IMR-90 (cell line): ENCODE results near the gene USP25. TPM values are rescaled to one million over a fixed set of nuclear protein-coding genes. Genes with fewer than 3 reads are reported as not detected.

ENCODE experiments used
- ATAC-seq: fragments of 200-7000 bp; cut with Tn5 transposase; 2 replicates; pipeline ENCODE4 v1.9.1; 2020; ENCODE audit warnings: low read depth, mild to moderate bottlenecking, moderate library complexity
- BruUV-seq: library from RNA; stranded (reverse); fragments of 400-500 nt; replicated peaks from 2 replicates; lab custom pipeline; 2021; lab: Mats Ljungman, UMichigan
- CTCF ChIA-PET: fragments of 300-600 bp; formaldehyde crosslinking; extraction: SDS; loops from one replicate; lab custom pipeline; 2021; ENCODE audit warnings: antibody characterized with exemption; lab: Yijun Ruan, JAX
- POLR2A ChIA-PET: fragments of 300-600 bp; sonication (Branson Sonifier 250); formaldehyde crosslinking; loops from one replicate; lab custom pipeline; 2022; ENCODE audit warnings: antibody characterized with exemption; ENCODE audit not compliant: unreplicated experiment; lab: Charles Lee
- DNase-seq: peaks from one replicate; pipeline ENCODE4 v3.0.0; 2013
- H2AFZ ChIP-seq: replicated peaks from 2 replicates; pipeline ENCODE3; 2013; ENCODE audit warnings: low read length, mild to moderate bottlenecking; ENCODE audit not compliant: poor library complexity
- H2AK5ac ChIP-seq: 2 replicates; pipeline ENCODE4 v1.6.1; 2013; ENCODE audit warnings: low read depth, low read length, inconsistent platforms
- H2AK9ac ChIP-seq: replicated peaks from 2 replicates; pipeline ENCODE3; 2013; ENCODE audit warnings: mild to moderate bottlenecking, low read depth, low read length, moderate library complexity; ENCODE audit not compliant: poor library complexity
- H2BK120ac ChIP-seq: 2 replicates; pipeline ENCODE4 v1.6.1; 2013; ENCODE audit warnings: low read depth, low read length, inconsistent platforms
- H2BK15ac ChIP-seq: 3 replicates; pipeline ENCODE4 v1.6.1; 2013; ENCODE audit warnings: low read depth, low read length, inconsistent platforms
- H2BK20ac ChIP-seq: 2 replicates; pipeline ENCODE4 v1.6.1; 2013; ENCODE audit warnings: low read depth, mild to moderate bottlenecking, inconsistent platforms, low read length, moderate library complexity
- H2BK5ac ChIP-seq: 2 replicates; pipeline ENCODE4 v1.6.1; 2013; ENCODE audit warnings: mild to moderate bottlenecking, low read depth, low read length, inconsistent platforms; ENCODE audit not compliant: poor library complexity, severe bottlenecking
- H3K14ac ChIP-seq: replicated peaks from 2 replicates; pipeline ENCODE4 v1.6.1; 2013; ENCODE audit warnings: low read depth, low read length, inconsistent platforms
- H3K18ac ChIP-seq: 2 replicates; pipeline ENCODE4 v1.6.1; 2013; ENCODE audit warnings: low read depth, low read length, control low read depth
- H3K23ac ChIP-seq: 2 replicates; pipeline ENCODE4 v1.6.1; 2013; ENCODE audit warnings: low read depth, low read length, inconsistent platforms
- H3K27ac ChIP-seq: 2 replicates; pipeline ENCODE4 v1.5.1; 2013; ENCODE audit warnings: mild to moderate bottlenecking, control low read depth, low read length; ENCODE audit not compliant: insufficient read depth
- H3K27me3 ChIP-seq: 2 replicates; pipeline ENCODE4 v1.6.1; 2013; ENCODE audit warnings: low read length; ENCODE audit not compliant: control insufficient read depth, insufficient read depth
- H3K36me3 ChIP-seq: 2 replicates; pipeline ENCODE4 v1.6.1; 2013; ENCODE audit warnings: low read length, mixed read lengths; ENCODE audit not compliant: control insufficient read depth, insufficient read depth
- H3K4ac ChIP-seq: 2 replicates; pipeline ENCODE4 v1.6.1; 2013; ENCODE audit warnings: low read depth, low read length, inconsistent platforms
- H3K4me1 ChIP-seq: 2 replicates; pipeline ENCODE4 v1.6.1; 2013; ENCODE audit warnings: low read length, mixed read lengths; ENCODE audit not compliant: control insufficient read depth, insufficient read depth
- H3K4me2 ChIP-seq: 2 replicates; pipeline ENCODE4 v1.6.1; 2013; ENCODE audit warnings: low read depth, mild to moderate bottlenecking, control low read depth, low read length, moderate library complexity
- H3K4me3 ChIP-seq: 2 replicates; pipeline ENCODE4 v1.5.1; 2013; ENCODE audit warnings: low read depth, mild to moderate bottlenecking, control low read depth, low read length, moderate library complexity; ENCODE audit not compliant: insufficient read depth
- H3K56ac ChIP-seq: 2 replicates; pipeline ENCODE4 v1.6.1; 2013; ENCODE audit warnings: low read length, inconsistent platforms; ENCODE audit not compliant: insufficient read depth; ENCODE audit errors: extremely low read depth
- H3K79me1 ChIP-seq, 2 experiments: 2 replicates each; pipeline ENCODE4 v1.6.1; 2013; ENCODE audit warnings: low read length in 2 of 2, inconsistent platforms in 1 of 2, low read depth in 1 of 2
- H3K9ac ChIP-seq: 2 replicates; pipeline ENCODE4 v1.6.1; 2013; ENCODE audit warnings: low read depth, low read length, control low read depth
- H3K9me1 ChIP-seq: 2 replicates; pipeline ENCODE4 v1.6.1; 2013; ENCODE audit warnings: low read length, inconsistent platforms; ENCODE audit not compliant: insufficient read depth
- H3K9me3 ChIP-seq: 2 replicates; pipeline ENCODE4 v1.6.1; 2013; ENCODE audit warnings: low read length; ENCODE audit not compliant: control insufficient read depth, insufficient read depth
- H4K20me1 ChIP-seq: 2 replicates; pipeline ENCODE4 v1.6.1; 2013; ENCODE audit warnings: low read length, inconsistent platforms; ENCODE audit not compliant: insufficient read depth
- H4K5ac ChIP-seq: 2 replicates; pipeline ENCODE4 v1.6.1; 2013; ENCODE audit warnings: mild to moderate bottlenecking, low read depth, low read length, control low read depth
- H4K8ac ChIP-seq, 2 experiments: 2 replicates each; pipeline ENCODE4 v1.6.1; 2013; ENCODE audit warnings: low read depth in 2 of 2, low read length in 2 of 2, control low read depth in 1 of 2, inconsistent platforms in 1 of 2
- H4K91ac ChIP-seq: 2 replicates; pipeline ENCODE4 v1.6.1; 2013; ENCODE audit warnings: low read depth, low read length, inconsistent platforms; ENCODE audit not compliant: insufficient read depth
- BHLHE40 ChIP-seq: fragments of 150-350 bp; IDR thresholded peaks from 2 replicates; pipeline ENCODE4 v1.6.1; 2016; ENCODE audit warnings: mild to moderate bottlenecking, low read depth, low read length
- CEBPB ChIP-seq: IDR thresholded peaks from 2 replicates; pipeline ENCODE4 v1.6.1; 2012; ENCODE audit warnings: low read depth, low read length, improper control_type of control experiment
- FOS ChIP-seq: fragments of 150-350 bp; IDR thresholded peaks from 2 replicates; pipeline ENCODE4 v1.6.1; 2016; ENCODE audit warnings: low read depth, low read length
- WGBS, 2 experiments: methylation state at CpG; one replicate each; pipeline versions ENCODE4 v1.1.5 to v1.1.7; 2013; ENCODE audit warnings: missing lambda C conversion rate in 2 of 2; ENCODE audit not compliant: insufficient read length in 1 of 2; ENCODE audit errors: extremely low coverage in 2 of 2; 5-methylcytosine and 5-hydroxymethylcytosine counted together
- dilution Hi-C: fragments of 300-500 bp; cut with HindIII; formaldehyde crosslinking; loops from one replicate; pipeline ENCODE4 v1.14.3; 2018; ENCODE audit warnings: low sequenced_read_pairs; ENCODE audit not compliant: unreplicated experiment
- in situ Hi-C: fragments of 300-500 bp; cut with MboI; formaldehyde crosslinking; loops from 3 replicates; pipeline ENCODE4 v1.14.3; 2019; ENCODE audit warnings: low sequenced_read_pairs, inconsistent platforms, mixed read lengths
- intact Hi-C: fragments of 100-400 bp; cut with micrococcal nuclease; formaldehyde crosslinking; loops from 2 replicates; pipeline ENCODE4 v1.10.0; 2022
- polyA plus RNA-seq, 3 experiments: library from polyadenylated mRNA; depleted of rRNA; stranded (reverse); fragments of >200 nt; gene quantifications; 2 replicates each; pipeline ENCODE4 v1.2.3, GENCODE V29; 2012; ENCODE audit warnings: low replicate concordance in 1 of 3
- total RNA-seq: library from RNA; depleted of rRNA; stranded (reverse); fragments of >200 nt; gene quantifications from 2 replicates; pipeline ENCODE4 v1.2.3, GENCODE V29; 2012
- TF ChIP-seq, protein P1 (sequence below): fragments of 150-350 bp; IDR thresholded peaks from 2 replicates; pipeline ENCODE4 v1.6.1; 2016; ENCODE audit warnings: low read depth, mild to moderate bottlenecking, low read length, moderate library complexity, borderline replicate concordance
- TF ChIP-seq, protein P2 (sequence below): conservative IDR thresholded peaks from 2 replicates; pipeline ENCODE4 v1.5.1; 2012; ENCODE audit warnings: mild to moderate bottlenecking, low read depth, low read length, improper control_type of control experiment

The USP25 gene
- total and polyA plus RNA-seq, 2 of the 4 experiments (the other 2 are of a cell fraction), result 9.3 to 23.3 TPM

DNA sequence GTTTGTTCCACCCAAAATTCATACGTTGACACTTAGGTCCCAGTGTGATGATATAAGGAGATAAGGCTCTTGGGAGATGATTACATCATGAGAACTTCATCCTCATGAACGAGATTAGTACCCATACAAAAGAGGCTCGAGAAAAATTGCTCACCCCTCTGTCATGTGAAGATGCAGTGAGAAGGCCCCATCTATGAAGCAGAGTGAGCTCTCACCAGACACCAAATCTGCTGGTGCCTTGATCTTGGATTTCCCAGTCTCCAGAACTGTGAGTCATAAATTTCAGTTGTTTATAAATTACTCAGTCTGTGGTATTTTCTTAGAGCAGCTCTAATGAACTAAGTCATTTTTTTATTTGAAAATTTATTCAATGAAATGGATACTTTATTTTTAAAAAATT, 42.6 kb upstream of the USP25 start:
- Histone ChIP-seq H2BK120ac (no peak overlapping the region), H4K20me1 (no peaks in the 10 kb centered on the region), H3K14ac (no peak overlapping the region), H3K9me1 (0 out of 2 replicates have a peak, but pooled peaks cover under 1% of the 10 kb centered on the region), H3K9ac (no peak overlapping the region), H2AK9ac (no peak overlapping the region), H2AK5ac (no peak overlapping the region), H2BK15ac (no peak overlapping the region), H3K27me3 (no peaks in the 10 kb centered on the region), H3K79me1 (no peaks in the 10 kb centered on the region), H4K8ac (no peak overlapping the region), H3K4ac (no peak overlapping the region), H2BK5ac (no peak overlapping the region), H3K27ac (no peak overlapping the region), H3K18ac (no peak overlapping the region), H3K4me1 (peaks cover 7% of the 10 kb centered on the region), H4K91ac (no peak overlapping the region), H3K23ac (no peak overlapping the region), H3K36me3 (no peaks in the 10 kb centered on the region), H3K56ac (no peak overlapping the region), H3K9me3 (peaks cover 13% of the 10 kb centered on the region), H3K4me2 (no peak overlapping the region), H4K5ac (no peak overlapping the region), H3K4me3 (no peak overlapping the region), H2BK20ac (no peak overlapping the region), H2AFZ (no peak overlapping the region)
- intact Hi-C loops, result no loop called here
- POLR2A ChIA-PET, result no interaction called here
- no CpG with 5 or more reads among the region's 3 CpGs for WGBS, 2 experiments
- DNase-seq (peak; percentile 74), ATAC-seq (peak; percentile 53)
- TF ChIP-seq, protein P1, sequence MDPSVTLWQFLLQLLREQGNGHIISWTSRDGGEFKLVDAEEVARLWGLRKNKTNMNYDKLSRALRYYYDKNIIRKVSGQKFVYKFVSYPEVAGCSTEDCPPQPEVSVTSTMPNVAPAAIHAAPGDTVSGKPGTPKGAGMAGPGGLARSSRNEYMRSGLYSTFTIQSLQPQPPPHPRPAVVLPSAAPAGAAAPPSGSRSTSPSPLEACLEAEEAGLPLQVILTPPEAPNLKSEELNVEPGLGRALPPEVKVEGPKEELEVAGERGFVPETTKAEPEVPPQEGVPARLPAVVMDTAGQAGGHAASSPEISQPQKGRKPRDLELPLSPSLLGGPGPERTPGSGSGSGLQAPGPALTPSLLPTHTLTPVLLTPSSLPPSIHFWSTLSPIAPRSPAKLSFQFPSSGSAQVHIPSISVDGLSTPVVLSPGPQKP, result no peak
- TF ChIP-seq, protein P2, sequence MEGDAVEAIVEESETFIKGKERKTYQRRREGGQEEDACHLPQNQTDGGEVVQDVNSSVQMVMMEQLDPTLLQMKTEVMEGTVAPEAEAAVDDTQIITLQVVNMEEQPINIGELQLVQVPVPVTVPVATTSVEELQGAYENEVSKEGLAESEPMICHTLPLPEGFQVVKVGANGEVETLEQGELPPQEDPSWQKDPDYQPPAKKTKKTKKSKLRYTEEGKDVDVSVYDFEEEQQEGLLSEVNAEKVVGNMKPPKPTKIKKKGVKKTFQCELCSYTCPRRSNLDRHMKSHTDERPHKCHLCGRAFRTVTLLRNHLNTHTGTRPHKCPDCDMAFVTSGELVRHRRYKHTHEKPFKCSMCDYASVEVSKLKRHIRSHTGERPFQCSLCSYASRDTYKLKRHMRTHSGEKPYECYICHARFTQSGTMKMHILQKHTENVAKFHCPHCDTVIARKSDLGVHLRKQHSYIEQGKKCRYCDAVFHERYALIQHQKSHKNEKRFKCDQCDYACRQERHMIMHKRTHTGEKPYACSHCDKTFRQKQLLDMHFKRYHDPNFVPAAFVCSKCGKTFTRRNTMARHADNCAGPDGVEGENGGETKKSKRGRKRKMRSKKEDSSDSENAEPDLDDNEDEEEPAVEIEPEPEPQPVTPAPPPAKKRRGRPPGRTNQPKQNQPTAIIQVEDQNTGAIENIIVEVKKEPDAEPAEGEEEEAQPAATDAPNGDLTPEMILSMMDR, result no peak
- TF ChIP-seq FOS (peak; percentile 50), BHLHE40 (peak; percentile 48; the same call in 1 of the 2 replicates), CEBPB (peak; percentile 22; the same call in 1 of the 2 replicates)
- dilution Hi-C loops, result no loop called here
- no TSS peak for BruUV-seq
- CTCF ChIA-PET, result interaction anchor here (1.2 kb wide), 1 partner anchor 51 kb away, joined by 3 read pairs; no protein-coding TSS in a partner anchor
- in situ Hi-C loops, result no loop called here
